Stomach (tissue), 9 donors: ENCODE measurements around the gene CEP76. TPM values are rescaled to one million over a fixed set of nuclear protein-coding genes. Genes with fewer than 3 reads are reported as not detected.
"Not testable (repeated sequence)": the region's sequence is repeated elsewhere in the genome, so short reads cannot be mapped to it uniquely, and the experiment has no call there.

Experiments used
- DNase-seq, 2 donors: peaks; one replicate each; pipeline versions ENCODE4 v3.0.0 to v3.0.0-alpha.2; 2013 to 2019
- H3K27ac ChIP-seq, 5 donors: fragments of 200-600 bp in 4 of 5; sonication (generic) in 4 of 5; one replicate each; pipeline ENCODE4 v1.5.1; 2013 to 2019; ENCODE audit warnings: mild to moderate bottlenecking in 1 of 5, moderate library complexity in 1 of 5
- H3K27me3 ChIP-seq, 3 donors: fragments of 200-600 bp; sonication (generic); one replicate each; pipeline ENCODE4 v1.5.1; 2017 to 2019; ENCODE audit warnings: mixed run types in 1 of 3
- H3K36me3 ChIP-seq, 4 donors: fragments of 200-600 bp; sonication (generic); 1 replicate in 3 of 4; 2 replicates in 1 of 4; pipeline ENCODE4 v1.5.1; 2016 to 2019
- H3K4me1 ChIP-seq, 4 donors: fragments of 200-600 bp; sonication (generic); one replicate each; pipeline ENCODE4 v1.5.1; 2016 to 2019
- H3K4me3 ChIP-seq, 4 donors: fragments of 200-600 bp; sonication (generic) in 3 of 4; one replicate each; pipeline ENCODE4 v1.5.1; 2016 to 2019; ENCODE audit warnings: mild to moderate bottlenecking in 1 of 4
- H3K9me3 ChIP-seq, 4 donors: fragments of 200-600 bp; sonication (generic); one replicate each; pipeline ENCODE4 v1.5.1; 2016 to 2019
- CTCF ChIP-seq, 7 experiments: fragments of 450-650 bp in 4 of 7; fragments of 200-600 bp in 3 of 7; sonication (generic) in 3 of 7; IDR thresholded peaks; one replicate each; pipeline ENCODE4 v1.5.1; 2016 to 2019; ENCODE audit warnings: antibody characterized with exemption in 7 of 7, control low read depth in 2 of 7, mild to moderate bottlenecking in 1 of 7
- EP300 ChIP-seq: sonication (generic); formaldehyde crosslinking; IDR thresholded peaks from one replicate; pipeline ENCODE4 v1.6.1; 2017; ENCODE audit warnings: antibody characterized with exemption
- POLR2A ChIP-seq, 4 donors: fragments of 450-650 bp; IDR thresholded peaks; one replicate each; pipeline ENCODE4 v1.6.1; 2016; ENCODE audit warnings: antibody characterized with exemption in 4 of 4, control low read depth in 2 of 4, mild to moderate bottlenecking in 1 of 4, moderate library complexity in 1 of 4
- POLR2AphosphoS5 ChIP-seq, 3 donors: sonication (generic); formaldehyde crosslinking; IDR thresholded peaks; one replicate each; pipeline ENCODE4 v1.6.1; 2016; ENCODE audit warnings: antibody characterized with exemption in 3 of 3
- WGBS, 5 donors: extraction: QIAGEN DNeasy Blood & Tissue Kit in 3 of 5; methylation state at CpG; one replicate each; pipeline versions ENCODE4 v1.1.5 to v1.1.7; 2013 to 2018; 5-methylcytosine and 5-hydroxymethylcytosine counted together
- intact Hi-C: fragments of 100-400 bp; cut with DNase I; formaldehyde crosslinking; loops from one replicate; pipeline ENCODE4 v1.15.1; 2023; ENCODE audit warnings: low total_unique reads
- polyA plus RNA-seq, 3 donors: library from polyadenylated mRNA; stranded (reverse); fragments of 200-250 nt; gene quantifications; one replicate each; pipeline ENCODE4 v1.2.3, GENCODE V29; 2013
- total RNA-seq, 5 donors: library from RNA; depleted of rRNA; stranded (reverse); fragments of >200 nt; gene quantifications; one replicate each; pipeline versions ENCODE4 v1.1.0 to v1.2.3, GENCODE V29; 2014 to 2016
- donor health status: healthy with polysubstance abuse.
- donor health status: Bipolar disorder and iron deficiency.
- donor health status: healthy.

Gene CEP76
- total and polyA plus RNA-seq, 8 donors = 2.4 to 57.2 (median 7.9) TPM

DNA sequence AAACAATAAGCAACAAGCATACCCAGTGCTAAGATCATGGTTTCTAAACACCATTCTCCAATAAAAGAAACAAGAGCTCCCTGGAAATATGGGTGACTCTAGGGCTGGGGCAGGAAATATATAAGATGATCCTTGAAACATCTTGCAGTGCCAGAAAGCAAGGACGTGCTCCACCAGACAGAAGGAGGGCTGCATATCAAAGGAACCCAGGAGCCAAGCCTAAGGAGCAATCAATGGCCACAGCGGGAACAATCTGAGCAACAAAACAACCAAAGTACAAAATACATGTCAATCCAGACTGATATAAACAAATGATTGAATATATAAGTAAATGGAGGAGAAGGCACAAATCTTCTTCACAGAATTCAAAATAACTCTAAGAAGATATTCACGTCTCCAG is 54.8 kb downstream of the CEP76 start:
- no peaks in the 10 kb centered on the region for H3K9me3 ChIP-seq
- H3K4me1 ChIP-seq = peaks cover 7 to 35% (median 15%) of the 10 kb centered on the region in 4 donors
- no peak overlapping the region for H3K4me3 ChIP-seq
- no peak for DNase-seq
- WGBS, 5 donors = 92 to 95% (median 93%) methylated on average over 3 of the region's 3 CpGs
- TF ChIP-seq CTCF (IDR thresholded peaks at IDR 0.05) (no peak), EP300 (no peak), POLR2A (IDR thresholded peaks at IDR 0.05) (no peak), POLR2AphosphoS5 (IDR thresholded peaks at IDR 0.05) (no peak)
- no peaks in the 10 kb centered on the region for H3K36me3 ChIP-seq
- H3K27me3 ChIP-seq = no peaks in the 10 kb centered on the region
- H3K27ac ChIP-seq = no peak overlapping the region
- intact Hi-C loops = no loop called here

- Histone ChIP-seq H3K36me3 (no peaks in the 10 kb centered on the region), H3K27ac (peak overlapping the region in 2 of 5 donors; percentile 1 to 32), H3K4me1 (peaks cover 7 to 28% (median 13%) of the 10 kb centered on the region in 4 donors), H3K9me3 (no peaks in the 10 kb centered on the region), H3K27me3 (no peaks in the 10 kb centered on the region), H3K4me3 (no peak overlapping the region)
- intact Hi-C loops = no loop called here
- 44 to 53% (median 52%) methylated on average over 10 of the region's 10 CpGs for WGBS, 5 donors
- TF ChIP-seq EP300 = no peak
- peak in 1 of 3 donors; percentile 41 for TF ChIP-seq POLR2AphosphoS5 (IDR thresholded peaks at IDR 0.05)
- TF ChIP-seq CTCF (IDR thresholded peaks at IDR 0.05) = no peak
- peak; percentile 36 to 41 for DNase-seq
Observed at GRCh38 chr18:12645751-12646203, 56.7 kb downstream of the CEP76 start.

DNA sequence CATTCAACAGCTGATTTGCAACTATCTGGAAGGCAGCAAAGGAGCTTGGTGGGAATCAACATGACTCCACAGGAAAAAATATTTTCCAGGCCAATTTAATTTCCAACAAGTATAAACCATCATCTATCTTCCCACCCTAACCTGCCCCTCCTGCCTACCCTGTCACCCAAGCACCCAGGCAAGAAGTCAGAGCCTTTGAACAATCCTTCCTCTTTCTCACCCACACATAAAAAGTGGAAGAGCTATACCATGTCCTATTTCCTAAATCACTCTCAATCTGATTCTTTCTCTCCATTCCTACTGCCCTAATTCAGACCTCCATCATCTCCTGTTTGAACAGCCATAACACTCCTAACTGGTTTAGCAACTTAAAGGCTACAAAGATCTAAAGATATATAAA is 57.3 kb downstream of the CEP76 start:
- H3K36me3 ChIP-seq = no peaks in the 10 kb centered on the region
- peak overlapping the region in 2 of 5 donors; percentile 1 to 32 for H3K27ac ChIP-seq
- DNase-seq = no peak
- no peaks in the 10 kb centered on the region for H3K9me3 ChIP-seq
- no peaks in the 10 kb centered on the region for H3K27me3 ChIP-seq
- intact Hi-C loops = no loop called here
- TF ChIP-seq POLR2AphosphoS5 (IDR thresholded peaks at IDR 0.05) = no peak
- no peak for TF ChIP-seq CTCF (IDR thresholded peaks at IDR 0.05)
- TF ChIP-seq EP300 = no peak
- no peak overlapping the region for H3K4me3 ChIP-seq
- H3K4me1 ChIP-seq = peaks cover 7 to 33% (median 15%) of the 10 kb centered on the region in 4 donors

DNA sequence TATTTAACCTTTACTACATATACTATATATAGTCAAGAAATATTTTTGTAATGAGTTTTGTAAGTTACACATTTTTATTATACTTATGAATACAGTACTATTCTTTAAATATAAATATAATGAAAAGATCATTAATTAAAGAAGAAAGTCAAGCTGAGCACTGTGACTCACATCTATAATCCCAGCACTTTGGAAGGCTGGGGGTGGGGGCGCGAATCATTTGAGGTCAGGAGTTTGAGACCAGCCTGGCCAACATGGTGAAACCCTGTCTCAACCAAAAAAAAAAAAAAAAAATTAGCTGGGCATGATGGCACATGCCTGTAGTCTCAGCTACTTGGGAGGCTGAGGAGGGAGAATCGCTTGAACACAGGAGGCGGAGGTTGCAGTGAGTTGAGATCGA is 58.8 kb downstream of the CEP76 start:
- H3K27me3 ChIP-seq, H3K9me3 ChIP-seq, H3K27ac ChIP-seq, DNase-seq, H3K4me3 ChIP-seq, H3K36me3 ChIP-seq, intact Hi-C loops: not testable (repeated sequence)
- H3K4me1 ChIP-seq = peaks cover 7 to 36% (median 19%) of the 10 kb centered on the region in 4 donors
- WGBS, 5 donors = 93 to 98% (median 96%) methylated on average over 5 of the region's 5 CpGs

DNA sequence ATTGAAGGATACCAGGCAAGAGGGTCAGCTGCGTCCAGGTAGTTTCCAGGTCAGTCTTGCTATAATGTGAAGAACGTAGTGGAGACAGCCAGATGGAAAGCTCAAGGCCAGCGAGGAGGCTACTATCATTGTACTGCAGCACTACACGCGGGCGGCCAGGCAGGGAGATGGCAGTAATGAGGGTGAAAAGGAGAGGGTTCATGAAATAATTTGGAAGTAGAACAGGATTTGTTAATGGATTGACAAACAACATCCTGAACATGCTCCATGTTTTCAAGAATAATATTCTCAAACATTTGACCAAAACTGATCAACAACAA is 61.7 kb downstream of the CEP76 start:
- DNase-seq = no peak
- H3K4me3 ChIP-seq = no peak overlapping the region
- H3K4me1 ChIP-seq = peaks cover 7 to 35% (median 17%) of the 10 kb centered on the region in 4 donors
- no peaks in the 10 kb centered on the region for H3K27me3 ChIP-seq
- intact Hi-C loops = no loop called here
- WGBS, 5 donors = 87 to 92% (median 89%) methylated on average over 6 of the region's 6 CpGs
- TF ChIP-seq POLR2A (IDR thresholded peaks at IDR 0.05) (no peak), POLR2AphosphoS5 (IDR thresholded peaks at IDR 0.05) (no peak), EP300 (no peak)
- H3K36me3 ChIP-seq = no peaks in the 10 kb centered on the region
- H3K9me3 ChIP-seq = no peaks in the 10 kb centered on the region
- H3K27ac ChIP-seq = no peak overlapping the region
